Measurements from ENCODE around the gene MYO9B. TPM values are rescaled to one million over a fixed set of nuclear protein-coding genes. Genes with fewer than 3 reads are reported as not detected.

The MYO9B gene
- total and polyA plus RNA-seq, 9 of the 15 experiments (the other 6 are each of a cell fraction or from before 2014, with no cell fraction given) = 2.4 to 77.6 (median 23.0) TPM

DNA sequence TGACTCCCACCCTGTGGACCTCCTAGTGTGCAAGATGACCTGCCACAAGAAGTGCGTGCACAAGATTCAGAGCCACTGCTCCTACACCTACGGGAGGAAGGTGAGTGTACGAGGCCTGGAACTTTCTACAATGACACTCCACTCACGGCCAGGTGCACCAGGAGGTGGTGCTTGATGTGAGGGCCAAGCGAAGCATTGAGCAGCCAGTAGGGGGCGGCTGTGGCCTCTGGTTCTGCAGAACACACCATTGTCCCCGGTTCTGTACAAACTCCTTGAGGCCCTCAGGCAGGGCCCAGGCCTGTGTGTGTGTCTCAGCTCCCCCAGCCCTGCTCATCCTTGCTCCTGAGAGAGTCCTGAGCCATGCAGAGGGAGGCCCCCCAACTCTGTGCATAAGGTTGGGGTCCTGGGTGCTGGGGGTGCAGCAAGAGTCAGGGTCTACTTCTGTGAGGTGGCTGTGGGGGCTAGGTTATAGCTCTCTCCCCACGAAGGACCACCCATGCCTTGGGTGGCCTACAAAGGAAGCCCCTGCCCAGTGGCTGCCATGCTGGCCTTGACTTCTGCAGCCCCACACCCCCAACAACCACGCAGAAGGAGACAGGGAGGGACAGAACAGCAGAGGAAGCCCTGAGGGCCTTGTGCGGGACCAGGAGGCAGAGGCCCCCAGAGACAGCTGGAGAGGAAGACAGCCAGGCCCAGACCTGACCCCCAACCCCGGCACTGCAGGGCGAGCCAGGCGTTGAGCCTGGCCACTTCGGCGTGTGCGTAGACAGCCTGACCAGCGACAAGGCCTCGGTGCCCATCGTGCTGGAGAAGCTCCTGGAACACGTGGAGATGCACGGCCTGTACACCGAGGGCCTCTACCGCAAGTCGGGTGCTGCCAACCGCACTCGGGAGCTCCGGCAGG is 129.9 kb downstream of the MYO9B start (continued):
- TF ChIP-seq TFE3 (CRISPR knock-in tag; IDR thresholded peaks at IDR 0.05) (no peak), TGIF2 (CRISPR knock-in tag; IDR thresholded peaks at IDR 0.05) (no peak), EGR1 (conservative IDR thresholded peaks at IDR 0.05) (no peak), MAX (CRISPR knock-in tag; IDR thresholded peaks at IDR 0.05) (peak; percentile 23; the same call in 1 of the 2 replicates), NFE2 (IDR thresholded peaks at IDR 0.05; ENCODE audit: low read depth) (no peak), ZNF384 (IDR thresholded peaks at IDR 0.05; ENCODE audit: low read depth, low read length) (no peak), HDAC3 (IDR thresholded peaks at IDR 0.05; ENCODE audit: borderline replicate concordance, partially characterized antibody) (no peak), HMGN3 (IDR thresholded peaks at IDR 0.05; ENCODE audit: borderline replicate concordance, extremely low read depth, insufficient read length, low read depth, low read length) (no peak), CTCFL (IDR thresholded peaks at IDR 0.05; ENCODE audit: borderline replicate concordance, insufficient read depth, low read depth, low read length, poor library complexity, severe bottlenecking) (peak; percentile 45), TRIM24 (IDR thresholded peaks at IDR 0.05) (no peak), ZNF695 (CRISPR knock-in tag; IDR thresholded peaks at IDR 0.05) (no peak), STAT5A (IDR thresholded peaks at IDR 0.05; ENCODE audit: borderline replicate concordance, low read length) (no peak), KLF1 (tag; IDR thresholded peaks at IDR 0.05) (no peak), HDAC2 (IDR thresholded peaks at IDR 0.05) (no peak), TCF3 (CRISPR knock-in tag; IDR thresholded peaks at IDR 0.05) (no peak), KHSRP (IDR thresholded peaks at IDR 0.05) (no peak), DACH1 (IDR thresholded peaks at IDR 0.05; ENCODE audit: partially characterized antibody) (no peak), FOXA1 (IDR thresholded peaks at IDR 0.05; ENCODE audit: borderline replicate concordance) (no peak), ETS1 (conservative IDR thresholded peaks at IDR 0.05; ENCODE audit: control insufficient read depth, low read depth, low read length) (no peak), HSF4 (CRISPR knock-in tag; IDR thresholded peaks at IDR 0.05; ENCODE audit: borderline replicate concordance) (no peak), WHSC1 (IDR thresholded peaks at IDR 0.05; ENCODE audit: low read length) (no peak)
- TF ChIP-seq, protein P1, sequence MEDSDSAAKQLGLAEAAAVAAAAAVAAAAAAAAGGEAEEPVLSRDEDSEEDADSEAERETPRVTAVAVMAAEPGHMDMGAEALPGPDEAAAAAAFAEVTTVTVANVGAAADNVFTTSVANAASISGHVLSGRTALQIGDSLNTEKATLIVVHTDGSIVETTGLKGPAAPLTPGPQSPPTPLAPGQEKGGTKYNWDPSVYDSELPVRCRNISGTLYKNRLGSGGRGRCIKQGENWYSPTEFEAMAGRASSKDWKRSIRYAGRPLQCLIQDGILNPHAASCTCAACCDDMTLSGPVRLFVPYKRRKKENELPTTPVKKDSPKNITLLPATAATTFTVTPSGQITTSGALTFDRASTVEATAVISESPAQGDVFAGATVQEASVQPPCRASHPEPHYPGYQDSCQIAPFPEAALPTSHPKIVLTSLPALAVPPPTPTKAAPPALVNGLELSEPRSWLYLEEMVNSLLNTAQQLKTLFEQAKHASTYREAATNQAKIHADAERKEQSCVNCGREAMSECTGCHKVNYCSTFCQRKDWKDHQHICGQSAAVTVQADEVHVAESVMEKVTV (CRISPR knock-in tag; IDR thresholded peaks at IDR 0.05) = no peak
